Cerebellar cortex (tissue), 1 donor: ENCODE measurements around the gene IFT25.

Source experiments
- DNase-seq: peaks from one replicate; pipeline ENCODE4 v3.0.0-alpha.2; 2015; ENCODE audit warnings: low spot score

Gene IFT25

DNA sequence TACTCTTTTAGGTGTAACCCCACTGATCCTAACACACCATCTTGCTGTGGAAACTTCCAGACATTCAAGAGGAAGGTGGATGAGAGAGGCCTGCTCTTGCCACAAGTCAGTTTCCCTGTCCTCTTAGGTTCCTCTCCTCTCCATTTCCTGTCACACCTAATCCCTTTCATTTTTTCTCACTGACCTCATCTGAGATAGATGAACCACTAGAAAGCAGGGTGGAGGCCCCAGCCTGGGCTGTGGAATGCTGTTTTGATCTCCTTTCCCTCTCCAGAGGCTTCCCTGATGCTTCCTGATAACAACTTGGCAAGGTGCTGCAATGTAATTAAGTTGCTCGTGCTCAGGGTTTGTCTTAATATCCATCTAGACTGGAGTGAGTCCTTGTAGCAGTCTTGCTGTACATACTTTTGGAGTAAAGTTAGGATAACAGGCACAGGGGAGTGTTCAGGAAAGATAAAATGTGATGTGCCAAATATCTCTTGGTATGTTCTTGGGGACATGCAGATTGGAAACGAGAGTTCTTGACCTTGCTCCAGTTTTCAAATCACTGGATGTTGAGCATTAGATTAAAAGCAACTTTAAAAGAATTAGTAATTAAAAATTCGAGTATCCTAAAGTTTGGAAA, 11.8 kb upstream of the IFT25 start:
- no peak for DNase-seq

DNA sequence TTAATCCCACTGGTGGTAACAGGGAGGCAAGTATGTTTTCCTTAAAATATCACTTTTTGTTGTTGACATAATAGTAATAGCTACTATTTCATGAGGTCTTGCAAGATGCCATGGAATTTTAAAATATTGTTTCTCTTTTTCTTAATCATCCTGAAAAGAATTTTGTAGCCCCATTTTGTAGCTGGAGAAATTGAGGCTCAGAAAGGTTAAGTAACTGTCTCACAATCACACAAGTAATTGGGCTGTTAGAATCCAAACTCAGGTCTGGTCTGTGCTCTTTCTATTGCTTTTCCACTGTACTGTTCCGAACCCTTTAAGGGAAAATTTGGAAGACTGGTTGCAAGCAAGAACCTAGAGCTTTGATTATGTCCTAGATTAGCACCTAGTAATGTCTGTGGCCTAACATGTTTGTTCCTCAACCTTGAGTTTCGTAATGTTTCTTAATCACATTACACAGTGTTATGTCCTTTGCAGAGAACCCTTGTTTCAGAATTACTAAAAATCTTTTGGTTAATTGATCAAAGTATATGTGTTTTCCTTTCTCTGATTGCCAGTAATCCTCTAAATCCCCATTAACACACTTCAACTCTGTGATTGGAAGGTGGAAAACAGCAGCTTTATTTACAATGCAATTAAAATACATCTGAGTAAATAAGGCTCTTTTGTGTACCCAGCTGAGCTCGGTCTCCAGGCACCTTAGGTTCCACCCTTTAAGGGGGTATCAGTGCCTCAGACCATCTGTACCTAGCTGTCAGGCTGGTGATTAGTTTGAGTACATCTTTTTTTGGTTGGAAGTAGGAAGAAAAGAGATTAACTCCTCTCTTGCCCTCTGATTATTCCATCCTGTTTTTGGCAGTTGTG, 11.0 kb upstream of the IFT25 start:
- no peak for DNase-seq

DNA sequence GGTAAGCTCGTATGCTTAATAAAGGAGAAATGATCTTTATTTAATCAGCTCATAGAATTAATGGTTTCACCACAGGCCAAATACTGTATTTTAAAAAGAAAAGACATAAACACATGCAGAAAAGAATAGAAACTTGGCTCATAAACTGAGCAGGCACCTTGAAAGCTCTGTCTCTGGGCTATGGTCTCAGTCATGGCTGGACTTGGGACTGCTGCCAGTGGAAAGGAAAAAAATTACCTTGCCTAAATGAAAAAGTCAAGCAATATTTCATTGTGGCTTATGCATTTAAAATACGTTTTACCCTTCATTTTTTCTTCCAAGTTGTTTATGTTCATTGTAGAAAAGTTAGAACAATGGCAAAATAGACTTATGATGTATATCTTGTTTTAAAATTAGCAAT, 8.6 kb upstream of the IFT25 start:
- no peak for DNase-seq

DNA sequence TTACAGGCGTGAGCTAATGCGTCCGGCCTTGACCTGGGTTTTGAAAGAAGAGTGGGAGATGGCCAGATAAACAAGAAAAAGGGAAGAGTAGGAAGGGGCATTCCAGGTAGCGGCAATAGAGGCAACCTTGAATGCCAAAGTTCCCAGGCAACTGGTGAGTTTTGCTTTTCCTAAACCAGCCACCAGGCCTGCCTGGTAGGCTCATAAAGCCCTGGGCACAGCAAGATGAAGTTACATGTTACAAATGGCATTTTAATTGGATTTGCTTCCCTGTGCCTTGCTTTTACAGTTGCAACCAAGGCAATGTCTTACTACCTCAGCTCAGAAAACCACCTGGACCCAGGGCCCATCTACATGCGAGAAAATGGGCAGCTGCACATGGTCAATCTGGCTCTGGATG, 6.2 kb upstream of the IFT25 start:
- DNase-seq: no peak

DNA sequence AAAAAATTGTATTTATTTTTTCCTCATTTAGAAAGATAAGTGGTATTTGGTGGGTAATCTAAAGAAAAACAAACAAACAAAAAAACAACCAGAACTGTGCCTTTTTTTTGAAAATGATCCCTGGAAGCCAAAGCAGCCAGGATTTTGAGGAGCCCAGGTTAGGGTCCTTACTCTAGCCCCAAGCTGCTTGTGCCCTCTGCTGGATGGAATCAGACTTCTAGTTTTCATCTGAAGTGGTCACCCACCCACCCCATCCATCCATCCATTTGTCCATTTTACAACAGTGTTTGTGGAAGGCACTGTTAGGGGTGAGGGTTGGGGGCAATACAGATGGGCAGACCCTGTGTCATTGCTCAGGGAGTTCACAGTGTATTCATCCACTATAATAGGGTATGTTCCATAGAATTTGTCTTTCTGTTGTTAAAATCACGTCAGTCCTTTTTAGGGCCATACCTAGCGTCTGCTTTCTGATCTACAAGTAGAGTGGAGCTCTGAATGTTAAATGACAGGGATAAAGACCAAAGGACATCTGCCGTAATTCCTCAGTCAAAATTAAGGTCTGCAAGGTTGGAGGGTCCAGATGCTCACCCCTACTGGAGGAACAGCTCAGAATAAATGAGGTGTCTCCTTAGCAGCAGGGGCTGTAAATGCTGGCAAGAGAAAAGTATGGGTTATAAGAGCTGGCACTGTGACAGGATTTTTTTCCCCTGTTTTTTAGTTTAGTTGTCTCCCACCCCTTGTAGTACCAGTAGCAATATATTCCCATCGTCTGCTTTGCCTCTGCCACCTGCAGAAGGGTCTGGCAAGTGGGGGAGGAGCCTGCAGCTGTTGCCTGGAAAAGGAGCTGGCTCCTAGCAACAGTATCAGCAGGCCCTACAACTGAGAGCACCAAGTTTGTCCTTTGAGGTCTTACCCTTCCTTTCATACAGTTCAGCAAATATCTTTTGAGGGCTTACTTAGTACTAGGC, 3.8 kb upstream of the IFT25 start:
- DNase-seq: peak; percentile 58

DNA sequence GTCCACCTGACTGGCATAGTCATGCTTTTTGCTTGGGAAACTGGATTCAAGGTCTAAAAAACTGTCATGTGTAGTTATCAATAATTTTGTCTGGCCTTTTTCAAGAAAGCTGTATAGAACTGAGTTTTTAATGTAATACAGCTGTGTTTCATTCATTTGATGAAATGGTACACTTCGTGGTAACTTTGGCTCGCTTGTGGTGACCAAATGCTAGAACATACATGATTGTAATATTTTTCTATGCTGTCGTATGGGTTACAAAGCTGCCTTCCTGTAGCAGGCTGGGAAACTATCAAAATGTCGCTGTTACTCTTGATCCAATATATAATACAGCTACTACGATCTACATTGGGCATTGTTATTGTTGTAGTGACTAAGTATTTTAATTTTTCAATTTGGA, 2.8 kb upstream of the IFT25 start:
- DNase-seq: no peak

DNA sequence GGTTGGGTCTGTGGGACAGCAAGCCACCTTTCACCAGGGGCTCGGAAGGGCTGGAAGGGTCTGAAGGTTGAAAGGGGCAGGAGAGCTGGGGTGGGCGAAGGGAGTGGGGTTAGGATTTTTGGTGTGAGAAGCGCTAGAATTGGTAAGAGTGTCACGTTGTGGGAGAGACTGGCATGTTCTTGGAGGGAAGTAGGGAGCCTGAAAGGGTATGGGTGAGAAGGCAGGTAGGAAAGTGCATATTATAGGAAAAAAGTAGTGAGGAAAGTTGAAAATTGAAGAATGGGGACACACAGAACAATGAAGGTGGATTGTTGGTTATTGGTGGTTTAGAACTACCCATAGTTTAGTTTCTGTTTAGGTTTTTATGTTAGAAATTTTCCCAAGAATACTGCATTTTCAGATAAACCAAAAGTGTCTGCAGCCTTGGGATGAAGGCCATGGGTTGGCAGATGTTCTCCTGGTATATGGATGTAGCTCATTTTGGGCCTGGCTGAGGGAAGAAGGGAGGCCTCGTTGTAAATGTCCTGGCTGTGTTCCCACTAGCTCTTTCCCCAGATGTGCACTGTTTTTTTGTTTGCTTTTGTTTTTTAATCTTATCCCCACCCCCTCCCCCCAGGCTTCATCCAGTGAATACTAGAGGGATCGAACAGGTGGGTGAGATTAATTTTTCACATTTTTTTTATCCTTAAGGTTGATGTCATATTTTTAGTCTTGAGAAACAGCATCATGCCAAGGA, 1.8 kb upstream of the IFT25 start:
- peak; percentile 22 for DNase-seq

DNA sequence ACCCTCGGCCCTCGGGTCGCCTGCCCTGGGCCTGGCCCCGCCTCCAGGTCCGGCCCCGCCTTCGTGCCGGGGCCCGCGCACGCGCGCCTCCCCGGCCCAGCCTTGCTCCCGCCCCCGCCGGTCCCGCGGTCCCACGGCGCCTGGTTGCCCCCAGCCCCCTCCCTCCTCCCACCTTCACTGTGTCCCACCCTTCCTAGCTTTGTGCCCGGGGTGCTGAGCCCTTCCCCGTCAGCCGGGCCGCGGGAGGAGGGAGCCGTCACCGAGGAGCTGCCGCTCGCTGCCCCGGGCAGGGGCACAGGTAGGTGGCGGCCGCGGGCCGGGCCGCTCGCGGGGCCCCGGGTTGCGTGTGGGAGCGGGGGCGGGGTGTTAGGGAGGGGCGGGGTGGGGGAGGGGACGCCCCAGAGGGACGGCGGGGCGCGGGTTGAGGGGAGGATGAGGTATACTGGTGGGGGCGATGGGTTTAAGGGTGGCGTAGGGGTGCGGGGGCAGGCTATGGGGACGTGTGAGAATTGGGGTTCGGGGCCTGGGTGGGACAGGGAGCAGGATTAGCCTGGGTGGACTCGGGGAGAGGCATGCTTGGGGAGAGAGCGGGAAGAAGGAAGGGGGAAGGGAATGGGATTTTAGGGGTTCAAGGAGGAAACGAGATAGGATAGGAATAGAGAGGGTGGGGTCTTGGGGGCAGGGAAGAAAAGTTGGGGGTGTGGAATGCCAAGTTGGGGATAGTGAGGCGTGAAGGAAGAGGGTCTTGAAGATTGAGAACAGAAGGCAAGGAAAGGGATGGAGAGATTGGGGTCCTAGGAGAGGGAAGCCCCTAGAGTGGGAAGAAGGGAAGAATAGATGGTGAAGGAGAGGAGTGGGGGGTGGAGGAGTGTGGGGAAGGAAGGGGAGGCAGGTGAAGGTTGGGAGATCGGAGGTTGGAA, 1.0 kb upstream of the IFT25 start, which contains the start of gene LRRC42:
Gene LRRC42 (plus strand): TSS at position 99 of the 920 bp plus-strand sequence. CDS start 5,650 bp downstream, outside the sequence.
- no peak for DNase-seq

DNA sequence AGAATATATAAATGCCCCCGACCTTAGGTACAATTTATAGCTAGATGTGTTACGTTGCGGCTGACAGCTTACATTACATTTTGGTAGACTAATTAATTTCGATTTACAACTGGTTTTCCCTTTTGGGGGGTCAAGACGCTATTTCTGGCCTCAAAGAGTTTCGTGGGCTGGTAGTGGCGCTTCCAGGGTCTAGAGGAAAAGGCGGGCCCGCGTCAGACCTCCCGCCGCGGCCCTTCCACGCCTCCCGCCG, 391 bp downstream of the IFT25 start:
- DNase-seq: no peak

DNA sequence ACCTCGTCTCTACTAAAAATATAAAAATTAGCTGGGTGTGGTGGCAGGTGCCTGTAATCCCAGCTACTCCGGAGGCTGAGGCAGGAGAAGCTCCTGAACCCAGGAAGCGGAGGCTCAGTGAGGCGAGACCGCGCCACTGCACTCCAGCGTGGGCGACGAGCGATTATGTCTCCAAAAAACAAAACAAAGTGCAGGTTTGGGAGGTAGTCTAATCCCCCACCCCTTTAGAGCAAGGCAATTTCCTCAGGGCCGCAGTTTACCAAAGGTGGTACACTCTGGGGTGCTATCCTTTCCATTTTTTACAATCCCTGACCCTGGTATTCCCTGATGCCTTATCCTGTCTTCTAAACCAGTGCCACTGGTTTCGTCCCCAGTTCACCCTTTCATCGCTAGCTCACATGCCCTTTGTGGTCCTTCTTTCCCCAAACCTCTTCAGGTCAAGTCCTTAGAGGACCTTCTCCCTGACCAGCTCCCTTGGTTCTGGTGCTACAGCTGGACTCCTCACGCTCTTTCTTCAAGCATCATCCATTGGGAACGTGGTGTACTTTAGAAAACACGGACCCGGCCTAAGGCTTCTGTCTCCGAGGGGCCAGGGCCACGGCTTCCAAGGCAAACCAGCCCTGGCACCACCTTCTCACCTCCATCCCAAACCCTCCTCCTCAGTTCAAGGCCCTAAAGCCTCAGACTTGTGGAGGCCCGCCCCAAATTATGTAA, 873 bp downstream of the IFT25 start:
- DNase-seq: no peak

DNA sequence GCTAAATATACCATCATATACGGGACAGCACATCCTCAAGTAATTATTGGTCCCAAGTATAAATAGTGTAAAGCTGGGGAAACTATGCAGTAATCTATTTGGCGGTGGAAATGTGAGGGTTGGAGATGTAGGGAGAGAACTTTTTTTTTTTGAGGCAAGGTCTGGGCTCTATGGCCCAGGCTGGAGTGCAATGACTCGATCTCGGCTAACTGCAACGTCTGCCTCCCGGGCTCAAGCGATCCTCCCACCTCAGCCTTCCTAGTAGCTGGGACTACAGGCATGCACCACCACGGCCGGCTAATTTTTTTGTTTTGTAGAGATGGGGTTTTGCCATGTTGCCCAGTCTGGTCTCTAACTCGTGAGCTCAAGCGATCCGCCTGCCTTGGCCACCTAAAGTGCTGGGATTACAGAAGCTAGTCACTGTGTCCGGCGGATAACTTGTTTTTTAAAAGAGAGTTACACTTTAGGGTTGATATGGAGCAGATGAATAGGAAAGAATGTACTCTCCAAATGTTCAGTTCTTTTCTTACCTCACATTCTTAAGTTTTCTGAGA, 1.9 kb downstream of the IFT25 start:
- no peak for DNase-seq

DNA sequence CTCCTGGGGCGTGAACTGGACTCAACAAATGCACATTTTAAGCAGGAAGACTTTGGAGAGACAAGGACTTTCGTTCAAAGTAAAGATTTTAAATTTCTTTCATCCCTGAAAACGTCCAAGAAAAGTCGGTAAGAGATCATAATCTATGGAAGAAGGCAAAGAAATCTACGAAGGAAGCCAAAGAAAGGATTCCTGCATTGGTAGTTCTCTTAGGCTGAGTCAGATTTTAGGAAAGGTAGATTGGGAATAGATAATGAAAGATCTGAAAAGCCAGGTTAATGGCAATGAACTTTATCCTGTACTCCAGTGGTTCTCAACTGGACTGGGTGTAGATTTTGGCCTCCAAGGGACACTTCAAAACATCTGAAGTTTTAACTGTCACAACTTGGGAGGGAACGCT, 2.4 kb downstream of the IFT25 start:
- no peak for DNase-seq

DNA sequence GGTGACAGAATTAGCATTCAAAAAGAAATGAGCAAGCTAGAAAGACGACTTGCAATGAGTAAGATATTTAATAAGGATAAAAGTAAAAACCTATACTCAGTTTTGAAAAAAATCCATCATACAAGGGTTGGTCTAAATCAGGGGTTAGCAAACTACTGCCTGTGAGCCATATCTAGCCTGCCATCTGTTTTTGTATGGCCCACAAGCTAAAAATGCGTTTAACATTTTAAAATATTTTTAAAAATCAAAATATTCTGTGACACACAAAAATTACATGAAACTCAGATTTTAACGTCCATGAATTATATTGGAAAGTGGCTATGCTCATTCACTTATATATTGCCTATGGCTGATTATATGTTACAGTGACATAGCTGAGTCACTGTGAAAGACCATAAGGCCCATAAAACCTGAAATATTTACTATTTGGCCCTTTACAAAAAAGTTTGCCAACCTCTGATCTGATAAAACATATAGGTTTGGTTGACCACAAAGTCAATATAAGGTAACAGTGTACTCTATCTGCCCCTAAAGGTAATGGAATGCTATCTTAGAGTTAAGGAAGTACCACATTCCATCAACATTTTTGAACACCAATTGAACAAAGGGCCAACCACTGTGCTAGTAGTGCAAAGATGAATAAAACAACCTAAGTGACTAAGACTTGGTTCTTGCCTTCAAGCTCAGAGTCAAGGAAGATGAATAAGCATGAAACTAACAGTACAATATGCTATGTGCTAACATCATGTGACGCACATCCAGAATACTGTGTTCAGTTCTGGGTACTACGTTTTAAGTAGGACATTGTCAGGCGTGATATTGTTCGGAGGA, 3.2 kb downstream of the IFT25 start:
- DNase-seq: no peak

DNA sequence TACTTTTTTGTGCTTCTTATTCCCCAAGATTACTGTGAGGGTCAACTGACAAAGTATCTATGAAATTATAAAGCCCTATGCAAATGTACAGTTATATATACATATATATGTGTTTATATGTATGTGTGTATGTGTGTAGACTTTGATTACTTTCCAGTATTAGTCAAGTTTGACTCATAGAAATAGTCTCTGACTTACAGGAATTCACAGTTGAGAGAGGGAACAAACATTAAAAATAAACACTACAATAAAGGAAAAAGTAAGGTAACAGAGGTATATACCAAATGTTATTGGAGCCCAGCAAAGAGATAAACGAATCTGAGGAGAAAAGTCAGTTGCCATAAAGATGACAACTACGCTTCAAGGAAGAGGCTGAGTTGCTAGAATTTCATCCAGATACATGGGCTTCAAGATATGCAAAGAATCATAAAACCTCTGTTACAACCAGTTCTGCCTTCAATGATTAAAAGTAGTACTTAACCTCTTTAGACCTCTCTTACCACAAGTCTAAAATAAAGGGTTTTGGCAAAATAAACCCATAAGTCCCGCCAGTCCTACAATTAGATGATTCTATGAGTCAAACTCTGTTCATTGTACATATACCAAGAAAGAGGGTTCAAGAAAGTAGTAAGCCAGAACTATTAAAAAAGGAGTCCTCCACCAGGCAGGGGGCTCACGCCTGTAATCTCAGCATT, 7.2 kb downstream of the IFT25 start:
- no peak for DNase-seq

DNA sequence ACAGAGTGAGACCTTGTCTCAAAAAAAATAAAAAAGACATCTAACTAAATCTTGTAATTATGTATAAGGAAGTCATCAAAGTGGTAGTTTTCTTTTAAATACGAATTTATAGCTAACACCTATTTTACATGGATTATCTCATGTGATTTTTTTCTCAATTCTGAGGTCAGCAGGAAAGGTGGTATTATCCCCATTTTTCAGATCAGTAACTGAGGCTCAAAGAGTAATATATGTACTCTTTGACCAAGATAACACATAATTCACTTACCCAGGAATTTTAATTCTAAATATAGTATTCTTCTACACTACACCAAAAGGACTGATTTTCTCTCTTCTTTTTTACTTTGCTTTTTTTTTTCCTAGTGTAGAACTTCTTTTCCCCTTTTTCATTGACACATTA, 9.1 kb downstream of the IFT25 start:
- no peak for DNase-seq

DNA sequence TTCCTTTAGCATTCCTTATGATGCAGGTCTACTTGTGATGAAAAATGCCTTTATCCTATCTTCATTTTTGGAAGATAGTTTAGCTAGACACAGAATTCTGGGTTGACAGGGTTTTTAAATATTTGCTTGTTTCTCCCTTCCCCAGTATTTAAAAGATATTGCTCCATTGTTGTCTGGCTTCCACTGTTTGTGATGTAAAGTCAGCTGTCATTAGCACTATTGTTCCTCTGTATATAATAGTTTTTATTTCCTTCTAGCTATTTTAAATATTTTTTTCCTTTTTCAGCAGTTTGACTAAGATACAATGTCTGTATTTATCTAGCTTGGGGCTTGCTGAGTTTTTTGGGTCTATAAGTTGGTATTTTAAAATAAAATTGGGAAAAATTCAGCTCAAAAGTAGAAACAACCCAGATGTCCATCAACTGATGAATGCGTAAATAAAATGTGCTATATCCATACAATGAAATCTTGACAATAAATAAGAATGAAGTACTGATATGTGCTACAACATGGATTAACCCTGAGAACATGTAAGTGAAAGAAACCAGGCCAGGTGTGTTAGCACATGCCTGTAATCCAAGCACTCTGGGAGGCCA, 11.2 kb downstream of the IFT25 start:
- no peak for DNase-seq

DNA sequence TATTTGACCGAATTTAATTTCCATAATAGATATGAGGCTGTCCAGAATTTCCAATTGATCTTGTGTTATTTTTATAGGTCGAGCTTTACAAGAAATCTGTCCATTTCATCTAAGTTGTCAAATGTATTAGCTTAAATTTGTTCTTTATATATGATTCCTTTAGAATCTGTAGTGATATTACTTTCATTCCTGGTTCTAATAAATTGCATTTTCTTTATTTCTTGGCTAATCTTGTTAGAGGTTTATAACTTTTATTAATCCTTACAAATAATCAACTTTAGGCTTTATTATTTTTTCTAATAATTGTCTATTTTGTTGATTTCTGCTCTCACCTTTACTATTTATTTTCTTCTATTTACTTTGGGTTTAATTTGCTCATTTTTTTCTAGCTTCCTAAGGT, 14.0 kb downstream of the IFT25 start:
- DNase-seq: no peak

DNA sequence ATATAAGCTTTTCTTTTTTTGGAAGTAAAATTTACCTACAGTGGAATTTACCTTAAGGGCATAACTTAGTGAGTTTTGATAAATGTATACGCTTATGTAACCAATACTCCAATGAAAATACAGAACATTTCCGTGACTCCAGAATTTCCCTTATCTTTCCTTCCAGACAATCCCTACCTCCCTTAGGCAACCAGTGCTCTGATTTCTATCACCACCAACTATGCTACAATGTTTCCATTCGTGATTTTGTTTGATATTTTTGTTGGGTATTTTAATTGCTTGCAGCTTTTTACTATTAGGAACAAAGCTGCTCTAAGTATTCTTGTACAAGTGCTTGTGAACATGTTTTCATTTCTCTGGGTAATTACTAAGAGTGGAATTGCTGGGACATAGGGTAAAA, 14.6 kb downstream of the IFT25 start:
- no peak for DNase-seq
